Endothelial cell of hepatic sinusoid (primary cell): ENCODE data around the gene GNAZ.

Experiments
- in situ Hi-C: cut with HindIII; loops from 2 replicates; pipeline ENCODE4 v1.10.0; 2017; ENCODE audit warnings: low sequenced_read_pairs

GNAZ gene

DNA sequence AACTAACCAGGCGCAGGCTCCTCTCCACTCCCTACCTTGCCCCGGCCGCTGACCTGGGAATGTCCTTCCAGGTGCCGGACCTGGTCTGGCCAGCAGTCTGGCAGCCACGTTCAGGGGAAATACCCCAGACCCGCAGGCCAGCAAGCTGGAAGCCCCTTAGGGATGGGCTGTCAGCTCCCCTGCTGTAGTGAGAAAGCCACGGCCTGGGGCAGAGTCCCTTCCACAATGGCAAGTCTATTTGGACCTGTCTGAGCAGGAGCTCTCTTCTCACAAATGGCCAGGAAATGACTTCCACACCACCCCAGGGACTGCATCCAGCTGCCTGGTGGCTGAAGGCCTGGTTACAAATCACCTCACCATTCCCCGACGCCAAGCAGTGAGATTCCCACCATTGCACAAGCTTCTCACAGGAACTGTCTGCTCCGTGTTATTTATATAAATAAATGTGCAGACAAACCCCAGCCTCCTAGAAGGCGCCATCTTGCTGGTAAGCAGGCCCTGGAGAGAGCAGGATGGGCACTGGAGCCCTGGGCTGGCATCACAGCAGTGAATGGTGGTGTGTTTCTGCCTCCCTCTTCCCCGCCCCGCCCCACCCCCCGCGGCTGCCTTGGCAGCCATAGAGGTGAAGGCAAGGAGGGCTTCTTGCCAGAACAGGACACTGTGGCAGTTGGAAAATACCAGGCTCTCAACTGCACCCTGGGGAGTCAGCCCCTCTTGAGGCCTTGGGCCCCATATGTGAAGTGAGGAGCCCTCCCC lies 47.8 kb downstream of the GNAZ start:
- in situ Hi-C loops = loop anchor here (5.0 to 10.0 kb wide), 3 partner anchors 73 to 156 kb away; no protein-coding TSS in a partner anchor

DNA sequence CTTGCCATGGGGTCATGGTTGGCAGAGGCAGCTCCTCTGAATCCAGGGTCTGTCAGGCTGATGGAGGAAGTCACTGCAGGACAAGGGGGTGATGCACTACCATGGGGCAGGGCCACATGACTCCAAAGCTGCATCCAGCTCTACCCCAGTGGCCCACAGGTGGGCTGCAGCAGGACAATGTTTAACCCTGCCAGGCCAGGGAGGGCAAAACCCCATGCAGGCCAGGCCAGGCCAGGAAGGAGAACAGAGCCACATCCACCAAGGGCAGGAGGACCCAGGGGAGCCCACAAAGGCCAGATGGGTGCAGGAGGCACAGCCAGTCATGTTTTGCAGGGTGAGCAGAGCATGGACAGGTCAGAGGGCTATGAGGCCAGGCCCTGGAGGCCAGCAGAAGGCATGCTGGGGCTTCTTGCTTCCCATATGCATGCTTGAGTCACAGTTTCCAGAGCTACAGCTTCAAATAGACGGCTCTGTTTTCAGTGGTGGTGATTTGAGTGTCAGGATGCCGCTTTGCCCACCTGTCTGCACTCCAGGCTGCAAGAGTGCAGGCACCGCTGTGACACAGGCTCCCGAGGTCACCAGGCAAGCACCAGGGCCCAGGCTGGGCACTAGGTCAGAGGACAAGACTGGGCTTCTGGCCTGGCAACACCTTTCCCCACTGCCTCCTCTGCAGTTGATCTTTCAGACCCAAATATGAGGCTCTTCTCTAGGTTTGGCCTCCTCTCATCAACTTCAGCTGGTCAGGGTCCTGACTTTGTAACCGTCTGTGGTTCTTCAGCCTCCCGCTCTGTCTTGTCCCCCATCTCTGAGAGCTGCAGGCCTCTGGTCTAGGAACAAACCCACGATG lies 48.6 kb downstream of the GNAZ start:
- in situ Hi-C loops = loop anchor here (5.0 to 10.0 kb wide), 3 partner anchors 74 to 157 kb away; no protein-coding TSS in a partner anchor

DNA sequence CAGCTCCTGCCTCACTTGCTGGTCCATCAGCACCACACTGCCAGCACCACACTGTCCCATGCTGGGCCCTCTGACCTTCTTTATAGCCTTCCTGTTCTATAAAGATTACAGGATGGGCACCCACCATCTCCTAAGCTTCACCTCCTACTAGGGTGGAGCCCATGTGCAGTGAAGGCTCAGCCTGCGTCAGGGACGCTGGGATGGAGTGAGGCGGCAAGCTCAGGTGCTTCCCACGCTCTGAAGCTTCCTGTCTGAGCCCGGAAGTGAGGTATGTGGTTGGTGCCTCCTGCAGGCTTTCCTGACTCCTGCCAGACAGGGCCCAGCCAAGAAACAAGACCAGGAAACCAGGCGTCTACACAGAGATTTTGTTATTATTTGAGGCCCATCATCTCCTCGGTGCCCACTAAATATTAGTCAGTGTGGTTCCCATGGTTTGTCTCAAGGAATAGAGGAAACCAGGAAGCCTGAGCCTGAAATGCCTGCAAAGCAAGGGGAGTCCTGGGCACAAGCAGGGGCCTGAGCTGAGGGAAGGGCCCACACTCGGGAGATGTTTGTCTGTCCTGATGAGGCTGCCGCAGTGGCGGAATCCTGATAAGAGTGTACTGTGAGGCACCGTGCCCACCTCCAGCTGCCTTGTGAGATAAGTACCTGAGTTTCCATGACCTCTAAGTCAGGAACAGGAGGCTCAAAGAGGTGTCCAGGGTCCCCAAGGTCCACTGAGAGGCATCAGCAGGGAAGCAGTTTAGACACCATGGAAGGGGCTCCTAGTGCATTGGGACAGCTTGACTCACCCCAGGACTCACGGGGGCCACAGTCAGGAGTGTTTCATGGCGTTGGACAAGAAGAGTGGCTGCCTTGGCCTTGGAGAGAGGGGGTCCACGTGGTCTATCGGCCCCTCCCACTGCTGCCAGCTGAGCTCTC lies 49.4 kb downstream of the GNAZ start:
- in situ Hi-C loops = loop anchor here (5.0 to 10.0 kb wide), 3 partner anchors 75 to 157 kb away; no protein-coding TSS in a partner anchor

DNA sequence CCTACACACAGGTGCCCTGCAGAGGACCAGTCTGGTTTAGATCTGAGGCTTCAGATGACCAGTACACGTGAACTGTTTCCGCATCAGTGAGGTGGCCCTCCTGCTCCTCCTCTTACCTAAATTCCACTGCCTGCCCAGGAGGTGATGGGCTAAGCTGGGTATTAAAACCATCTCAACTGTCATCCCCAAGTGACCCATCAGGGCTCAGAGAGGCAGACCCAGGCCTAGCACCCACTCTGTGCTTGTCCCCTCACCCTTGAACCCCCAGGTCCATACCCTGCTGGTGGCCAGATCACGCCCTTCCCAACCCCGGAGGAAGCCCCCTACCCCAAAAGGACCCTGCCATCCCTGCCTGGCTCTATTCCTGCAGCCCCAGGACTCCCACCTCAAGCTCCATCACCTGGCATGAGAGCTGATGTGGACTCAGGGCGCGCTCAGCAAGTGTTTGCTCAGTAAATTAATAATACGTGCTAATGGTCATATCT lies 50.1 kb downstream of the GNAZ start:
- in situ Hi-C loops = no loop called here

DNA sequence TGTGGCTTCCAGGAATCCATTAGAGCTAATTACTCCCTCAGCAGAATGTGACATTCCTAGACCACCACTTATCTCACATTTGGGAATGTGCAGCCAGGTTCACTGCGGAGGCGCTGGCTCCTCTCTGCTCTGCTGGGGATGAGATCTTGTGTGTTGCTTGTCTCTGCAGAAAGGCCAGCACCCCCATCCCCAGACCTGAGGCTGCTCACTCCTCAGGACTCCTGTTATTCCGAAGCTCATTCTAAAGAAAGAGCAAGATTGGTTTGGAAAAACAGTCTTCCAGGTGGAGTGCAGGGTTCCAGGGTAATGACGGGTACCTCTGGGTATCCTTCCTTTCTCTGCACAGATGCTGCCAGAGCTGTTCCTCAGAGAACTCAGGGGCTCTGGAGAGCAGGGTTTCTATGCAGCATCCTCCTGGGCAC lies 50.7 kb downstream of the GNAZ start:
- in situ Hi-C loops = no loop called here

DNA sequence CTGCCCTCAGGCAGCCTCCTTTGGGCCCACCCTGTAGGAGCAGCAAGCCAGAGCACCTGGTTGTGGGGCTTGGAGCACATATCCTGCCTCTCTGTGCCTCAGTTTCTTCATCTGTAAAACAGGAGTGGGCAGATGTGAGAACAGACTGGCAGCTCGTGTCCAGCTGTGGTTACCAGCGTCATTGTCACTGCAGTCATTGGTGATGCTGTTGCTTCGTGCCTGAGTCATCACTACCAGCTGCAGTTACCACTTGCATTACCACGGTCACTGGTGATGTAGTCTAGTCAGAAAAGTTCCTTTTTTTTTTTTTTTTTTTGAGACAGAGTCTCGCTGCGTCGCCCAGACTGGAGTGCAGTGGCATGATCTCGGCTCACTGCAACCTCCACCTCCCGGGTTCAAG lies 51.1 kb downstream of the GNAZ start:
- in situ Hi-C loops = no loop called here

DNA sequence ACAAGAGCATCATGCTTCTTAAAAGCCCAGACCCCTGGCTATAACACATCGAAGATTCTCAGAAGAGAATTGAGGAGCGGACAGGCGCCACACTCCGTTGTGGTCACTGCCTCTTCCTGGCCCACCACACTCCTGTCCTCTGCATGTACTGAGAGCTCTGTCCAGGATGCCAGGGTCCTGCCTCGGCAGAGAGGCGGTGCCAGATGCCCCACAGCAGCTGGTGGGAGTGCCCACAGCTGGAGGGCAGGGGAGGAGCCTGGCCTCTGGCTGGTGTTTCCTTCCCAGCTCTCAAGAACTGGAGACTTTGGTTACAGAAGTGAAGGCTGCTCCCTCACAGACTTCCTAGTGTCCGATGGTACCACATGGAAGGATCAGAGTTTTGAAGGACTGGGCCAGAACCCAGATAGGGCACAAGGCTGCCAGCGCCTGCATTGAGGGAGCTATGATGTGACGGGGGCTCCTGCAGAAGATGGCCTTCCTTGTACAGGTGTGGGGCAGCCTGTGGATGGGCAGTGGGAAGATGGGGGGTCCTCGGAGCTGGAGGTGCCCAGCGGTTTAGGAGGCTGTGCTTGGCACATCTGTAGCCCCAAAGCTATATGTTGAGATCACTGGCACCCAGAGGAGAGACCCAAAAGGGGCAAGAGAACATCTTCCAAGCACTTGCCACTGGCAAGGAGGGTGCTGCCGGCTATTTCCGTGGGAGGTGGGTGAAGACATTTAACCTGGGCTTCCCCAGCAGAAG lies 52.1 kb downstream of the GNAZ start:
- in situ Hi-C loops = no loop called here

DNA sequence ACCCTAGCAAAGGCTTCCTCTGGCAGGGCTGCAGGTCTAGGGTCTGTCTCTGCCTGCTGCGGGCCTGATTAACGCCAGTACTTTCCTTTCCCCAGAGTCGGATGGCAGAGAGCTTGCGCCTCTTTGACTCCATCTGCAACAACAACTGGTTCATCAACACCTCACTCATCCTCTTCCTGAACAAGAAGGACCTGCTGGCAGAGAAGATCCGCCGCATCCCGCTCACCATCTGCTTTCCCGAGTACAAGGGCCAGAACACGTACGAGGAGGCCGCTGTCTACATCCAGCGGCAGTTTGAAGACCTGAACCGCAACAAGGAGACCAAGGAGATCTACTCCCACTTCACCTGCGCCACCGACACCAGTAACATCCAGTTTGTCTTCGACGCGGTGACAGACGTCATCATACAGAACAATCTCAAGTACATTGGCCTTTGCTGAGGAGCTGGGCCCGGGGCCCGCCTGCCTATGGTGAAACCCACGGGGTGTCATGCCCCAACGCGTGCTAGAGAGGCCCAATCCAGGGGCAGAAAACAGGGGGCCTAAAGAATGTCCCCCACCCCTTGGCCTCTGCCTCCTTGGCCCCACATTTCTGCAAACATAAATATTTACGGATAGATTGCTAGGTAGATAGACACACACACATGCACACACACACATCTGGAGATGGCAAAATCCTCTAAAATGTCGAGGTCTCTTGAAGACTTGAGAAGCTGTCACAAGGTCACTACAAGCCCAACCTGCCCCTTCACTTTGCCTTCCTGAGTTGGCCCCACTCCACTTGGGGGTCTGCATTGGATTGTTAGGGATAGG lies 52.9 kb downstream of the GNAZ start:
- in situ Hi-C loops = no loop called here

DNA sequence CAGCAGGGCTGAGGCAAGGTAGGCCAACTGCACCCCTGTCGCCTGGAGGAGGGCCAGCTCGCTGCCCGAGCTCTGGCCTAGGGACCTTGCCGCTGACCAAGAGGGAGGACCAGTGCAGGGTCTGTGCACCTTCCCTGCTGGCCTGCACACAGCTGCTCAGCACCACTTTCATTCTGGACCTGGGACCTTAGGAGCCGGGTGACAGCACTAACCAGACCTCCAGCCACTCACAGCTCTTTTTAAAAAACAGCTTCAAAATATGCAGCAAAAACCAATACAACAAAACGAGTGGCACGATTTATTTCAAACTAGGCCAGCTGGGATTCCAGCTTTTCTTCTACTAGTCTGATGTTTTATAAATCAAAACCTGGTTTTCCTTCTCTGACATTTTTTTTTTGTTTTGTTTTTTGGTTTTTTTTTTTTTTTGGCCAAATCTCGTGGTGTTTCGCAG lies 53.5 kb downstream of the GNAZ start:
- in situ Hi-C loops = no loop called here

DNA sequence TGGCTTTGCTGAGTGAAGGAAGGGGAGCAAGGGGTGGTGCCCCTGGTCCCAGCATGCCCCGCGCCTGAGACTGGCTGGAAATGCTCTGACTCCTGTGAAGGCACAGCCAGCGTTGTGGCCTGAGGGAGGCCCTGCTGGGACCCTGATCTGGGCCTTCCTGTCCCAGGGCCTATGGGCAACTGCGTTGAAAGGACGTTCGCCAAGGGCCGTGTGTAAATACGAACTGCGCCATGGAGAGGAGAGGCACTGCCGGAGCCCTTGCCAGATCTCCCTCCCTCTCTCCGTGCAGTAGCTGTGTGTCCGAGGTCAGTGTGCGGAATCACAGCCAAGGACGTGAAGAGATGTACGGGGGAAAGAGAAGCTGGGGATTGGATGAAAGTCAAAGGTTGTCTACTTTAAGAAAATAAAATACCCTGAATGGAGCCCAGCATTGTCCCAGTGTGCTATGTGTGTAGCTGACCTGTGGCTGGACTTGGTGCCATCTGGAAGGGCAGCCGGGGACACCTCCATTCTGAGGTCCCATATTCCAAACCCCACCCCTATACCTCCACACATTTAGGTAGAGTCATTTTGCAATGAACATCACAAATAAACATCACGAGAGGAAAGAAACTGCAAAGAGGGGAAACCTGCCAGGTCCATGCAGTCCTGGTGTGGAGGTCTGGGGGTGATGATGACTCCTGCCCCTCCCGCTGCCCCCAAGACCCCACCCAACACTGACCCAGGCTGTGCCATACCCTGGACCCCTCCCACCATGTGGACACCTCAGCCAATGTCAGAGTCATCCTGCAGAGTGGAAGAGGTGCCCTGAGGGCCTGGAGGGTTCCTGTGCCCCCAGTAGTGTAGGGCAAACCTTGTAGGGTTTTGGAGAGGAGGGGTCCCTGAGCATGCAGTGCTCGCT lies 54.5 kb downstream of the GNAZ start:
- in situ Hi-C loops = no loop called here

DNA sequence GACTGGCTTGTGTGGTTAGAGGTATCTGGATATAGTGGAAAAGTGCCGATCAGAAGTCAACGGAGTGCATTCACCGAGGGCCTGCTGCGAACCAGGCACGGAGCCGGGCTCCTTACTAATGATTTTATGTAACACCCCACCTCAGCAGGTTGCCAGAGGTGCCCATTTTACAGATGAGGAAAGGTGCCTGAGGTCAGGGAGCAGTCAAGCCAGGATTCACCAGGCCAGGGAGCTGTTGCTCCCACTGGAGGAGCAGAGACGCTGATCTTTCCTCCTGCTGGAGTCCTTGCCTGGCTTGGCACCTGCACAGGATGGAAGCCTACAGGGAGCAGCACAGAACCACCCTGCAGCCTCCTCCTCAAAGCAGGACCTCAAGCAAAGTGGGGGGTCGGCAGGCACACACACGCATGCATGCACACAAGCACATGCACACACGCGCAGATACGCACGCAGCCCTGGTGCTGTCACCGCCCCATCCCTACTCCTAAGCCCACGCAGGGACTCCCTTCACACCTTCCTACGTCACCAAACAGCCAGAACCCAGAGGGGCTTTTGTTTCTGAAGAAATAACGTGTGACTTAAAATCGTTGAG lies 55.3 kb downstream of the GNAZ start:
- in situ Hi-C loops = no loop called here

DNA sequence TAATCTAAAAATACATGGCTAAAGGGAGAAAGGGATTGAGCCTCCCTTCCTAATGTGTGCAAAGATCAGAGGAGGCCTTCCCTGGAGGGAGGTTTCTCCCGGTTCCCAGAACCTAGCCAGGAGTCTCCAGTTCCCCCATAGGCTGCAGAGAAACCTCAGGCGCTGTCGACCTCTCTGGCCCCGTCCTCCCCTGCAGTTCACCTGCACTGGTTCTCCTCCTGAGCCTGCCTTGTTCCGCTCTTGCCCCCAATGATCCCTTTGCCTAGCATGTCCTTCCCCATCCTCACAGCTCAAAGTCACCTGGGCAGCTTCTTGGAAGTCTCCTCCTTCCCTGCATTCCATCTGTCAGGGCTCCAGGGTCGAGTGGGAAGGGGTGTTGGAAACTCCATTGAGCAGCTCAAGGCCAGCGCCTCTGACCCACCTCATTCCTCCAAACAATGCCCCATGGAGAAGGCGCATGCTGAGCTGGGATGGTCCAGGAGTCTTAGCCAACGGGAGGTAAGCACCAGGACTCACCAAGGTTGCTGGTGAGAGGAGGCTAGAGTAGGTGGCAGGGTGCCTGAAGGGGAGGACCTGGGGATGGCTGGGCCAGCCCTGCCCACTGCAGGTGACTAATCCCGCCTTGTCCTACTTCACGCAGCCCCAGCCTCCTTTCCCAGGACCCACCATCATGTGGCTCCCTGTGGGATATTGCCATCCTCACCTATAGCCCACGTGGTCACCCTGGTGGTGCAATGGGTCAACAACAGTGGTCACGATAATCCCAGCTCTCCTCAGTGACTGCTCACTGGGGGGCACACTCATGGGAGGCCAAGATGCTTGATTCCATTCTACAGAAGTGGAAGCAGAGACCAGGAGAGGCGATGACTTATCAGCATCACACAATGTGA lies 56.1 kb downstream of the GNAZ start:
- in situ Hi-C loops = no loop called here

DNA sequence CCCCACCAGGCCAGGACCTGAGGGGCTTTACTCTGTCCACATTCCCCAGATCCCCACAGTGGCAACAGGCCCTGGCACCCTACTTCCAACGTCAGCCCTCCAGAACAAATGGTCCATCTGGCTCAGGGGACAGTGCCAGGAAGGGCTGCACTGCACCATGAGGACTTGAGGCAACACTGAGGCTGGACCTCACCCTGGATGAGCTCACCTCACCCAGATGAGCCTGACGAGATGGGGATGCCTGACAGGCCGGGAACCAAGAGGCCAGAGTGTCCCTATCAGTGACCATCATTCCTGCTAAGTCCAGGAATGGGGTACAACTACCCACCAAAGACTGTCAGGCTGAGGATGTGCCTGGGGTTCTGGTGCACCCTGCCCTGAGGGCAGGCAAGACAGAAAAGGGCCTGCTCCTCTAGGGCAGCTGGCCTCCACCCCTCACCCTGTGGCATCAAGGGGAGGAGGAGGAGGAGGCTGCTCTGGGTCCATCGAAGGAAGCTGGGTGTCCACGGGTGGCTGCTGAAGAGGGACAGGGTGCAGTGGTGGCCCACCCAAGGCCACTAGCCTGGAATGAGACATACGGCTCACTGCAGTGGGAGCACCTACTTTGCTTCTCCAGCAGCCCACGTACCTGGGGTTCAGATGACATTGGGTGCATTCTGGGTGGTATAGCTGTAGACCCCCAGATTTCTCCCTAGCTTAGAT lies 56.9 kb downstream of the GNAZ start:
- in situ Hi-C loops = no loop called here

DNA sequence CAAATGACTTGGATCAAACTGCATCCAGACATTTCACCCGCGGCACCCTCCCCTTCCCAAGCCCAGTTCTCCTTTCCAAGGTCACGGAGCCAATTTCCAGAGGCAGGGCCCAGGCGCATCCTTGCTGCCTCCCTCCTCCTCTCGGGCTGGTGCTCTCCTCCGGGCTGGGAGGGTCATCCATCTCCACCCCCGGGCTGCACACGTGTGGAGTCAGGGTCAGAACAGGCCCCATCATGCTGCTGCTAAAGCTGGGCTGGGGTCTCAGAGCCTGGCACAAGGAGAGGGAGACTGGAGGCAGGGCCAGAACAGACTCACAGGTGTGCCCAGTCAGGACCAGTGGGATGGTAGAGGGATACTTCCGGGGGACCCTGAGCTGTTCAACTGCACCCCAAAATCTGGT lies 57.5 kb downstream of the GNAZ start:
- in situ Hi-C loops = no loop called here

DNA sequence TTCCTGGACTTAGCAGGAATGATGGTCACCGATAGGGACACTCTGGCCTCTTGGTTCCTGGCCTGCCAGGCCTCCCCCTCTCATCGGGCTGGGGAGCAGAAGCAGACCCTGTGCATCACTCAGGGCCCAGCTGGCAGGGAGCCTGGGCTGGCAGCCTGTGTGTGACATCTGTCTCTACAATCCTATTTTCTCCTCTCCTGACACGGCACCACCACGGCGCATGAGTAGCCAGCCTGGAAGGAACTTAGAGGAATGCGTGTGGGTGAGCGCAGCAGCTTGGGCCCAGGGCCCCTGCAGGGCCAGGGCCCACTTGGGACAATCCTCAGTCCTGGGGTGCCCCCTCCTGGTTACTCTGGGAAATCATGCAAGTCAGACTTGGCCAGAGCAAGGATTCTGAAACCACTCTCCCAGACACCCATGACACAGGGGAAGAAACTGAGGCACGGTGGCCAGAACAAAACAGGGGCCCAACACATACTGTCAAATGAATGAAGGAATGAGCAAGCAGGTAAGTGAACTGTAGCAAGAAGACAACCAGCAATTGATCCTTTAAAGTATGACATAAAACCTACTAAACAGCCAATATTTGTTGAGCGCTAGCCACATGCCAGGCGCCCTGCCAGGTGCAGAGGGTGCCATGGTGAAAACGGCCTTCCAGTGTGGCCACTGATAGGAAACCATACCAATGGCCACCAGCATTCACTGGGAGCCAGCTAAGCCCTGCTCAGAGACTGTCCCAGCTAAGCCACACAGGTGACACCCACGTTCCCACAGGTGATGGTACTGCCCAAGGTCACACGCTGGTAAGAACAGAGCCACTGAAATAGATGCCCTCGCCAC lies 58.2 kb downstream of the GNAZ start:
- in situ Hi-C loops = no loop called here
